ENCODE measurements around the gene EPHA7.

GRCh38 chr6:93272896-93273295 is 146.5 kb downstream of the EPHA7 start:
- TF ChIP-seq CTCF (IDR thresholded peaks at IDR 0.05; ENCODE audit: low read depth, low read length, poor library complexity, severe bottlenecking) = no peak
- no peak for TF ChIP-seq EZH2phosphoT487 (IDR thresholded peaks at IDR 0.05; ENCODE audit: borderline replicate concordance, low read length)

Data from DOHH2 (cell line).